Hematopoietic multipotent progenitor cell treated with erythropoietin and hydrocortisone succinate and interleukin-3 and kit ligand, for 15 days (in vitro differentiated cells): Measurements from ENCODE around the gene EIF3CL.
"Not testable (repeated sequence)": the region's sequence is repeated elsewhere in the genome, so short reads cannot be mapped to it uniquely, and the experiment has no call there.

Source experiments
- DNase-seq: peaks from one replicate; pipeline ENCODE4 v3.0.0-alpha.2; 2015; ENCODE audit warnings: low spot score

Gene EIF3CL, protein sequence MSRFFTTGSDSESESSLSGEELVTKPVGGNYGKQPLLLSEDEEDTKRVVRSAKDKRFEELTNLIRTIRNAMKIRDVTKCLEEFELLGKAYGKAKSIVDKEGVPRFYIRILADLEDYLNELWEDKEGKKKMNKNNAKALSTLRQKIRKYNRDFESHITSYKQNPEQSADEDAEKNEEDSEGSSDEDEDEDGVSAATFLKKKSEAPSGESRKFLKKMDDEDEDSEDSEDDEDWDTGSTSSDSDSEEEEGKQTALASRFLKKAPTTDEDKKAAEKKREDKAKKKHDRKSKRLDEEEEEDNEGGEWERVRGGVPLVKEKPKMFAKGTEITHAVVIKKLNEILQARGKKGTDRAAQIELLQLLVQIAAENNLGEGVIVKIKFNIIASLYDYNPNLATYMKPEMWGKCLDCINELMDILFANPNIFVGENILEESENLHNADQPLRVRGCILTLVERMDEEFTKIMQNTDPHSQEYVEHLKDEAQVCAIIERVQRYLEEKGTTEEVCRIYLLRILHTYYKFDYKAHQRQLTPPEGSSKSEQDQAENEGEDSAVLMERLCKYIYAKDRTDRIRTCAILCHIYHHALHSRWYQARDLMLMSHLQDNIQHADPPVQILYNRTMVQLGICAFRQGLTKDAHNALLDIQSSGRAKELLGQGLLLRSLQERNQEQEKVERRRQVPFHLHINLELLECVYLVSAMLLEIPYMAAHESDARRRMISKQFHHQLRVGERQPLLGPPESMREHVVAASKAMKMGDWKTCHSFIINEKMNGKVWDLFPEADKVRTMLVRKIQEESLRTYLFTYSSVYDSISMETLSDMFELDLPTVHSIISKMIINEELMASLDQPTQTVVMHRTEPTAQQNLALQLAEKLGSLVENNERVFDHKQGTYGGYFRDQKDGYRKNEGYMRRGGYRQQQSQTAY

DNA sequence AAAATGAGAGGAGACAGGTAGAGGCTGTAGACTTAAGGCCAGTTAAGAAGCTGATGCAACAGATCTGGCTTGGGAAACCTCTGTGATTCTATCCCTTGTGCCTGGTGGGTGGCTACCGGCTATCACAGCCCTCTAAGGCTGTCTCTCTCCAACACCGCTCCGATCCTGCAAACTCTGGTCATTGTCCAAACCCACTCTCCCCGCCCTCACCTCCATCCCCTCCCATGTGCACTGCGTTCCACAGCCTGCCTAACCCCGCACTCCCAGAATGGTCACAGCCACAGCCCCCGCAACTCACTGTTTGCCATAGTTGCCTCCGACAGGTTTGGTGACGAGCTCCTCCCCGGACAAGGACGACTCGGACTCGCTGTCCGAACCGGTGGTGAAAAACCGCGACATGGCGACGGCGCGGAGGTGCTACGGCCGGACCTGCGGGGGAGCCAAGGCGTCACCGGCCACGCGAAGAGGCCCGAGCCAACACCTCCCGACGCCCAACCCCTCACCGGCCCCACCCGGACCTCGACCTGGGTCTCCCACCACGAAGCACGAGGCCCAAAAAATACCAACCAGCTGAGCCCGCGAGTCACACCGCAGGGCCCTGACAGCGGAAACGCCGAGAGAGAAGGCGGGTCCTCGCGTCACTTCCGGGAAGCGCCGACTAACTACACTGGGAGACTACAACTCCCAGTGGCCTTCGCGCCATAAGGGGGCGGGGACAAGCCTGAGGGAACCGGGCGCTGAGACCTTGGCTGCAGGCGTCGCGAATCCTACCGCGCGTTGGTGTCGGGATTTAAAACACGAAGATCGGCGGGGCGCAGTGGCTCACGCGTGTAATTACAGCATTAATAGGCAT, at the start of gene EIF3CL:
Gene EIF3CL, minus strand, starts transcription at position 622 of the 853 bp plus-strand sequence. Its CDS starts 223 bp downstream, at position 399.
- DNase-seq: not testable (repeated sequence)

DNA sequence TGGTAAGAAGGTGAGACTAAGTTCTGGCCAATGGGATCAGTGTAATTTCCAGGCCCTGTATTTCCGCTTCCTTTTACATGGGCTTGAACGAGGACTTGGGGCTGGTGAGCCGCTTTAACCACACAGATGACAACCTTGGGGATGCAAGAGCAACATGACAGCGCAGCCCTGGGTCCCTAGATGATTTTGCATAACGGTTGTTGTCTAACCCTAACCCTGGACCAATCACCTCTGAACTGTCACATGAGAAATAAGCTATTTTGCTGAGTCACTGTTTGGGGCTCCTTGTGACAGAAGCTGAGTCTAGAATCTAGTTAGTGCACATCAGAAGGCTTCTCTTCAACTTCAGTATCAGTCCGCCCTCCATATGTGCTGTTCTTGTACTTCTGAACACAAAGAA, 43.4 kb upstream of the EIF3CL start:
- not testable (repeated sequence) for DNase-seq

DNA sequence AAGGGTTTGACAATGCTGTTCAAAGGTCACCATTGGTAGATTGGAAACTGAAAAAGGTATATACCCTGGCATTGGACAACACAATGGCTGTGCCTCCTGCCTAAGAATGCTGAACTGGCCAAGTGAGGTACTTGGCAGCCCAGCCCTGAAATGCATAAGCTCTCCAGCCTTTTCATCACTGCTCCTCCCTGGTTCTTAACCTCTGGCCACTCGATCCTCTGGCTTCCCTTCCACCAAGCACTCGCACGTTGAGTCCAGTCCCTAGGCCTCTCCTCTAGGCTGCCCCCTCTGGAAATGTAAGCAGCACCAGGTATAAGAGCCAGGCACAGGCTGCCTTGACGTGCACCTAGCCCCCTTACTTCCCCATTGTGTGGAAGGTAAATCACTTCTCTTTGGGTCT, 42.7 kb upstream of the EIF3CL start:
- DNase-seq: not testable (repeated sequence)

DNA sequence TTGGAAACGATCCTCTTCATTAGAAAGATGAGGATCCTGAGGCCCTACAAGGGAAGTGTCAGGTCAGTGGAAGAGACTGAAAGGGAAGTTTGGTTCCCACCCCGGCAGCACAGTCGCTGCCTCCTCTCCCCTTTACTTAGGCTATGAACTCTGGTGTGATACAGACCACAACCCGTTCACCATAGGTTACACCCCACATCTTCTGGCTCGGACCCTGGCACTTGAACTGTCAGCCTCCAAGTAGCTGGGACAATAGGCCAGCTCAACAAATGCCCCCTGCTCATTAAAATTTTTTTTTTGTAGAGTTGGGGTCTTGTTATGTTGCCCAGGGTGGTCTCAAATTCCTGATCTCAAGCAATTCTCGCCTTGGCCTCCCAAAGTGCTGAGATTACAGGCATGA, 40.3 kb upstream of the EIF3CL start:
- DNase-seq: not testable (repeated sequence)

DNA sequence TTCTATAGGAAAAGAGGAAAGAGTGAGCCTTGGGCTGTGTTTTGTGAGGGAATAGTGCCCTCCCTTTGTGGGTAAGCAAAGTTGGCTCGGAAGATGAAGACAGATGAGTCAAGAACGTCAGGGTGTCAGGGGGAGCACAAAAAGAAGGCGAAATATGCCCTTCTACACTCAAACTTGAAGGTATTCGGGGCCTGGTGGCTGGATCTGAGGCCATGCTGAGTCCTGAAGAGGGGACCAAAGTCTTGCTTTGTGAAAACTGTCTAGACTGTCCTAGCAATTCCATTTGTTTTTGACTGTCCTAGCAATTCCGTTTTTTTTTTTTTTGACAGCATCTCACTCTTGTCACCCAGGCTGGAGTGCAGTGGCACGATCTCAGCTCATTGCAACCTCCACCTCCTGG, 35.3 kb upstream of the EIF3CL start:
- DNase-seq: not testable (repeated sequence)

DNA sequence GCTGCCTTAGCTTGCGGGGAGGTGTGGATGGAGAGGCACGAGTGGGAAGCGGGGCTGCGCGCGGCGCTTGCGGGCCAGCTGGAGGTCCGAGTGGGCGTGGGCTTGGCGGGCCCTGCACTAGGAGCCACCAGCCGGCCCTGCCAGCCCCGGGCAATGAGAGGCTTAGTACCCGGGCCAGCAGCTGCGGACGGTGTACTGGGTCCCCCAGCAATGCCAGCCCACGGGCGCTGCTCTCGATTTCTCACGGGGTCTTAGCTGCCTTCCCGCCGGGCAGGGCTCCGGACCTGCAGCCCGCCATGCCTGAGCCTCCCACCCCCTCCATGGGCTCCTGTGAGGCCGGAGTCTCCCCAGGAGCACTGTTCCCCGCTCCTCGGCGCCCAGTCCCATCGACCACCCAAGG, 31.7 kb upstream of the EIF3CL start:
- DNase-seq: not testable (repeated sequence)

DNA sequence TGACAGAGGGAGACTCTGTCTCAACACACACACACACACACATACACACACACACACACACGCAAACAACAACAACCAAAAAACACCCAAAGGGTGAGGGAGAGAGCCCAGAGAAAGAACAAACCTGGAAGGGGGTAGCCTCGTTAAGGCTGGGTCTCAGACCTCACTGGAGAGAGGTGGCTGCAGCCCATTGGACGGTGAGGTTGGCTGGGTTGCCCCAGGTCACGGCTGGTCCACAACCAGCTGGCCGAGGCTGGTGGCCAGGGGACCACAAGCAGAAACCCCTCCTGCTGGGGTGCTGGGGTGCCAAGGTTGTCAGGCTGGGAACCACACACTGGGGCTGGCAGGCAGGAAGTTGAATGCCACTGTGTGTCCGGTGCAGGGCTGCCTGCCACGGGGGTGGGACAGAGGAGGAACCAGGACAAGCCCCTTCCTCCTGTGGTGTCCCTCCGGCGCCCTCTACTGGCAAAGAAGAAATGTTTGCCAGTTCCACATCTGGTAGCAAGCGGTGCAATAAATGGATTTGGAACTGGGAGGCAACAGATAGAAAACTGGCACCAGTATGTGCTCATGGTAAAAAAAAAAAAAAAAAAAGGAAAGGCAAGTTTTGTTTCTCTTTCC, 22.5 kb upstream of the EIF3CL start:
- DNase-seq: not testable (repeated sequence)

DNA sequence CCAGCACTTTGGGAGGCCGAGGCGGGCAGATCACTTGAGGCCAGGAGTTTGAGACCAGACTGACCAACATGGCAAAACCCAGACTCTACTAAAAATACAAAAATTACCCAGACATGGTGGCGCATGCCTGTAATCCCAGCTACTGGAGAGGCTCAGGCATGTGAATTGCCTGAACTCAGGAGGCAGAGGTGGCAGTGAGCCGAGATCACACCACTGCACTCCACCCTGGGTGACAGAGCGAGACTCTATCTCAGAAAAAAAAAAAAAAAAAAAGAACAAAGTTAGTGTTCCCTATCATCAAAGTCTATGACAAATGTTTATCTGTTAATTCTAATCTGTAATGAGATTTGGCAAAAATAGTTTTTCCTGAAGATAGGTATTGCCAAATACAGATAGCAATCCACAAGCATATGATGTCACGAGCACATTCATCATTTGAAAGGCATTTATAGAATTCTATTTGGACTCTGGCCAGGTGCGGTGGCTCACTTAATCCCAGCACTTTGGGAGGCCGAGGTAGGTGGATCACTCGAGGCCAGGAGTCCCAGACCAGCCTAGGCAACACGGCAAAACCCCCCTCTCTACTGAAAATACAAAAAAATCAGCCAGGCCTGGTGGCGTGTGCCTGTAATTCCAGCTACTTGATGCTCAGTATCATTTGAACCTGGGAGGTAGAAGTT, 17.6 kb upstream of the EIF3CL start:
- DNase-seq: not testable (repeated sequence)

DNA sequence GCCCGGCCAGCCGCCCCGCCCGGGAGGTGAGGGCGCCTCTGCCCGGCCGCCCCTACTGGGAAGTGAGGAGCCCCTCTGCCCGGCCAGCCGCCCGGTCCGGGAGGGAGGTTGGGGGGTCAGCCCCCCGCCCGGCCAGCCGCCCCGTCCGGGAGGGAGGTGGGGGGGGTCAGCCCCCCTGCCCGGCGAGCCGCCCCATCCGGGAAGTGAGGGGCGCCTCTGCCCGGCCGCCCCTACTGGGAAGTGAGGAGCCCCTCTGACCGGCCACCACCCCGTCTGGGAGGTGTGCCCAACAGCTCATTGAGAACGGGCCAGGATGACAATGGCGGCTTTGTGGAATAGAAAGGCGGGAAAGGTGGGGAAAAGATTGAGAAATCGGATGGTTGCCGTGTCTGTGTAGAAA, 13.4 kb upstream of the EIF3CL start:
- not testable (repeated sequence) for DNase-seq

DNA sequence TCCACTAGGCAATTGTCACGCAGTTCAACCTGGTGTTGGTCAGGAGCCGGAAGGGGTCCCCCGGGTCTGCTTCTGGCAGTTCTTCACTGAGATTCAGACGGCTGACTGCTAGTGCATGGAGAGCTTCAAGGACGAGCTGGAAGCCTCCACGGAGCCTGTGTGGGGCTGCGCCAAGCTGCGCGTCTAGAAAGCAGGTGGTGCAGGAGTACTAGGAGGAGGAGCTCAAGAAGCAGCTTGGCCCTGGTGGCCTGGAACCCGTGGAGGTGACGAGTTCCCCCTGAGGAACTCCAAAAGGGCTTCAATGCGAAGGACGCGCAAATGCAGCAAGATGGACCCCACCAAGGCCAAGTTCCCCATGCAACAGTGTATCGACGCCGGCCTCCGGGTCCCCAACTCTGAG, 10.9 kb upstream of the EIF3CL start:
- not testable (repeated sequence) for DNase-seq

DNA sequence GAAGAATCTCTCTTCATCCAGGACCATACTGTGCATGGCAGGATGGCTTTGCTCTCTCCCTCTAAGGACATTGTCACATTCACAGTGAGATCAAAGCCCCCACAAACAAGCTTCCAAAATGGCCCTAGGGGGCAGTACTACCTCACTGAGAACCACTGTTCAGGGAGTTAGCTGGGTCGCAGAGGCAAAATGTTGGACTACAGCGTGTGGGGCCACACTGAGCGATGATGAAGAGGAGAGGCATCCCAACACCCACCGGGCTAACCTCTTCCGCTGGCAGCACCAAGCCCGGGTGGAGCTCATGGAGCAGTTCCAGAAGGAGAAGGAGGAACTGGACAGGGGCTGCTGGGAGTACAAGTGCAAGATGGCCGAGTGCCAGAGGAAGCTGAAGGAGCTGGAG, 9.9 kb upstream of the EIF3CL start:
- DNase-seq: not testable (repeated sequence)

DNA sequence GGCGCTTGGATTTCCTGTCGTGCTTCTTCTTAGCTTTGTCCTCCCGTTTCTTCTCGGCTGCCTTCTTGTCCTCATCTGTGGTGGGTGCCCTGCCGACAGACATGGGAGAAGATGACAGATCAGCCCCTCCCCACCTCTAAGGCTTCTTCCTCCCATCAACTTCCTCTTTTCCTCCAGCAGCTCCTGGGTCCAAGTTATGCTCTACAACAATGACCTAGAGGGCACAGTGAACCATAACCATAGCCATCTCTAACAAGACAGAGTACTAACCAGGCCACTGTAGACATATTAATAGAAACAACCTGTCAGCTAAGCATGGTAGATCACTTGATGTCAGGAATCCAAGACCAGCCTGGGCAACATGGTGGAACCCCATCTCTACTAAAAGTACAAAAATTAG, 11.6 kb downstream of the EIF3CL start:
- DNase-seq: not testable (repeated sequence)

DNA sequence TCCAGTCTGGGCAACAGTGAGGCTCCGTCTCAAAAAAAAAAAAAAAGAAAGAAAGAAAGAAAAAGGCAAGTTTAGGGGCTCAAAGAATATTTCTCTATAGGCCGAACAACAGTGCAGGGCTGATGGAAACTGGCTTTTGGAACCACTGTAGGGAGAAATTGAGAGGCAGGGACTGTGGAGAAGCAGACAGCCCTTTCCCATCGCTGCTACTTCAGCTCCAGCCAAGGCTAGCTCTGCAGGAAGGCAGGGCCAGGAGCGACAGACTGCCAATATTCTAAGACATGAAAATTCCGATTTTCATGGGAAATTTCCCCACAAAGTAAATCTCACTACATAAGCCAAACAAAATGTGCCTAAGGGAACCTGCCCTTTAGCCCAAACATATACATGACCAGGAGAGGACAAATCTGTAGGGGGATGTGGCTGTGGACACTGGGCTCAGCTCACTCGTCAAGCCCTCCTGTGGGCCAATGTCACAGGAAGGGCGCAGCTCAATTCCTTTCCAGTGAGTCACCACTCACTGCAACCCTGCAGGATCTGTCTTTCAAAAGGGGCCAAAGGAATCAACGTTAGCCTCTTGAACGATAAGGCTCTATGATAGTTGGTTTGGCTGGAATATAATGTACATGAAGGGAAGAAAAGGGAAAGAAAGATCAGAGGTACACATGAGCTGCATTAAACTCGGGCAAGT, 21.3 kb downstream of the EIF3CL start:
- not testable (repeated sequence) for DNase-seq

DNA sequence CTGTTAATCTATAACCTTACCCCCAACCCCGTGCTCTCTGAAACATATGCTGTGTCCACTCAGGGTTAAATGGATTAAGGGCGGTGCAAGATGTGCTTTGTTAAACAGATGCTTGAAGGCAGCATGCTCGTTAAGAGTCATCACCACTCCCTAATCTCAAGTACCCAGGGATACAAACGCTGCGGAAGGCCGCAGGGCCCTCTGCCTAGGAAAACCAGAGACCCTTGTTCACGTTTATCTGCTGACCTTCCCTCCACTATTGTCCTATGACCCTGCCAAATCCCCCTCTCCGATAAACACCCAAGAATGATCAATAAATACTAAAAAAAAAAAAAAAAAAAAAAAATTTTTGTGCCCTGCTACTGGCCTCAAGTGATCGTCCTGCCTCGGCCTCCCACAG, 25.8 kb downstream of the EIF3CL start:
- DNase-seq: not testable (repeated sequence)

DNA sequence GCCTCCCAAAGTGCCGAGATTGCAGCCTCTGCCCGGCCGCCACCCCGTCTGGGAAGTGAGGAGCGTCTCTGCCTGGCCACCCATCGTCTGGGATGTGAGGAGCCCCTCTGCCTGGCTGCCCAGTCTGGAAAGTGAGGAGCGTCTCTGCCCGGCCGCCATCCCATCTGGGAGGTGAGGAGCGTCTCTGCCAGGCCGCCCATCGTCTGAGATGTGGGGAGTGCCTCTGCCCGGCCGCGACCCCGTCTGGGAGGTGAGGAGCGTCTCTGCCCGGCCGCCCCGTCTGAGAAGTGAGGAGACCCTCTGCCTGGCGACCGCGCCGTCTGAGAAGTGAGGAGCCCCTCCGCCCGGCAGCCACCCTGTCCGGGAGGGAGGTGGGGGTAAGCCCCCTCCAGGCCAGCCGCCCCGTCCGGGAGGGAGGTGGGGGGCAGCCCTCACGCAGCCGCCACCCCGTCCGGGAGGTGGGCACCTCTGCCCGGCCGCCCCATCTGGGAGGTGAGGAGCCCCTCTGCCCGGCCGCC, 26.5 kb downstream of the EIF3CL start:
- DNase-seq: not testable (repeated sequence)

DNA sequence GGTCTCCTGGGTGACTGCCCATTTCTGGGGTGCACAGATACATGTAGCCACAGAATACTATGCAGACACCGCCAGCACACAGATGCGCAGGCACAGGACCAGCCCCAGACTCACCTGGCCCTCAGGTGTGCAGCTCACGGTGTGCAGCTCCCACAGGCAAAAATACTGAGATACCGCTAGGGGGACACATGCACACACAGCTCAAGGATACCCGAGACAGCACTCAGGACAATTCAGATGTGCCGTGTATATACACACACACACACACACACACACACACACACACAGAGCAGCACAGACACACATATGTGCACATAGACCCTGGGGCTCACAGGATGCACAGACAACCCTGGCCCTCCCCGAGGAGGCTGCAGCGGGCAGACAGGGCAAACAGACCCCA, 28.5 kb downstream of the EIF3CL start:
- not testable (repeated sequence) for DNase-seq

DNA sequence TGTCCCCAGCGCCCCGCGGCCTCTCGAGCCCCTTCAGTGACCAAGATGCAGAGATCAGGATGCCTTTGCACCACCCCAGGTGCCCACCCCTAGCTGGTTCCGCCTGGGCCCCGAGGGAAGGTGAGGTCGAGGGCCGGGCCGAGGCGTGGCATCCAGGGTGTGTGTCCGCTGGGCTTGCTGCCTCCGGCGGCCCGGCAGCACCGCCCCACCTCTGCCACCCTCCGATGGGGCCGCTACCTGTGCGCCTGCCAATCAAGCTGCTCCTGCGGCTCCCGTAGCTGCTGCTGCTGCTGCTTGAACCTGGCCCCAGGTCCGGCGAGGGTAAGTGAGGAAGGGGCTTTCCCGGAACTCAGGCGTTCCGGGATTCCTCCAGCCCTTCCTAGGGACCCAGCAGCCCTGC, 29.4 kb downstream of the EIF3CL start:
- DNase-seq: not testable (repeated sequence)

DNA sequence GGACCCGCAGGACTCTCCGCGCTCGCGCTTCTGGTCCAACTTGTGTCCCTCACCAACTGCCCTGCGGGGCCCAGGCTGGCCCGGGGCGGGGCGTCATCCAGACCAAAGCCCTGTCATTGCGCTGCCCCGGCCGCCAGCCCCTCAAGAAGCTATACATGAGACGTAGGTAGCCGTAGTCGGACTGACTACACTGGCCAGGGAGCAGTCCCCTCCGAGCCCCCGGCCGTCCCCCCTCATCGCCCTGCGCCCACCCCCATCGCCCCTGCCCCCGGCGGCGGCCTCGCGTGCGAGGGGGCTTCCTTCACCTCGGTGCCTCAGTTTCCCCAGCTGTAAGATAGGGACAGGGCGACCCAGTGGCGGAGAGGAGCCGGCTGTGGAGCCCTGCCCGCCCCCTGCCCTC, 35.7 kb downstream of the EIF3CL start:
- not testable (repeated sequence) for DNase-seq

DNA sequence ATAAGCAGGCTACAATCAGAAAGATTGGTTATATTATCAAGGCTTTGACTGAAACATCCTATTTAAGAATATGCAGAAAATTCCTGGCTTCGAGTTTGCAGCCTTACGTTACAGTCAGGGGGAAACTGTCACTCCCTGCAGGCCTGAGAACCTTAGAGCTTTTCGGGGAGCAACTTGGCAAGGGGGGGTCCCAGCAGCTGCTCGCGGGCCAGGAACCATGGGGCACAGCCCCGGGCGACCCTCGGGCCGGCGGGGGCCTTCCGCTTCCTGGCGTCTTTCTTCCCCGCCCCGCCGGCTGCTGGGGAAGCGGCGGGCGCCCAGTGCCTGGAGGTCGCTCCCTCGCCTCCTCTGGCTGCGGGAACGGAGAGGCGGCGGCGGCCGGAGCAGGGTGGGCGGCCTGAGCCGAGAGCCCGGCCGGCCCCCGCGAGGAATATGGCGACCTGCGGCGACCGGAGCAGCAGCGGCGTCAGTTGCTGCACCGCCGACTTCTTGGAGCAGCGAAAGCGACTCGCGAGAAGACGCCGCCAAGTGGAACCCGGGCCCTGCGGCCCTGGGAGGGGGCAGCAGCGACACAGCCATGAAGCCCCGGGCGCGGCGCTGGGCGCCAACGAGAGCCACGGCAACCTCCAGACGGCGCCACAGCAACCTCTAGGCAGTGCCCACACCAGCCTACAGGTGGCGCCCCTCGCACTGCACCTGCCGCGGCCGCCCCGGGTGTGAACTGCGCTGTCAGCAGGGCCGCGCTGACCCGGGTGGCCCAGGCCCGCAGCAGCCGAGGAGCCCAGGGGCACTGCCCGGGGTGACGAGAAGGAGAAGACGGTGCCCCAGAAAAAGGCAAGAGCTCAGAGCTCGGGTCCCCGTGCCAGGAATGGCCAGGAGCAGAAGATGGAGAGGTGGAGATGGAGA, 39.1 kb downstream of the EIF3CL start:
- DNase-seq: not testable (repeated sequence)
